Measurements from ENCODE around the gene LMF2.
"Not testable (repeated sequence)": the region's sequence is repeated elsewhere in the genome, so short reads cannot be mapped to it uniquely, and the experiment has no call there.

The LMF2 gene

GRCh38 chr22:50522806-50523438 lies 15.4 kb upstream of the LMF2 start:
- DNase-seq = no peak

DNA sequence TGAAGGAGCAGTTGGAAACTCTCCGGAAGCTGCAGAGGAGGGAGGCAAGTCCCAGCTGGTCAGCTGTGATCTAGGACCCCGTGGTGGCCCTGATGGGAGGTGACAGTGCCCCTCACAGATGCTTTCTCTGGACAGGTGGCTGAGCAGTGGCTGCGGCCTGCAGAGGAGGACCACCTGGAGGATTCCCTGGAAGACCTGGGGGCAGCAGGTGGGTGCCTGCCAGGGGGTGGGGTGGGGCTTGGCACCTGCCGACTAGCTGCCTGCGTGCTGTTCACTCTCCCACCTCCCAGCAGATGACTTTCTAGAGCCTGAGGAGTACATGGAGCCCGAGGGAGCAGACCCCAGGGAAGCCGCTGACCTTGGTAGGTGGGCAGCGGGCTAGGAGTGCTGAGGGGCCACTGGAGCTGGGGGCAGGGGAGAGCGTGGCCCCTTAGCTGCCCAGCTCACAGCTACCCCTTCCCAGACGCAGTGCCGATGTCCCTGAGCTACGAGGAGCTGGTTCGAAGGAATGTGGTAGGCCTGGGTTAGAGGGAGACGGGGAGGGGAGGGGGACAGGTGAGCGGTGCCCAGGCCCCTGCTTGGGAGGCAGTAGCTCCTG lies 14.8 kb upstream of the LMF2 start:
- DNase-seq = no peak

- no peak for DNase-seq
Measured at GRCh38 chr22:50521710-50522109, 14.2 kb upstream of the LMF2 start.

DNA sequence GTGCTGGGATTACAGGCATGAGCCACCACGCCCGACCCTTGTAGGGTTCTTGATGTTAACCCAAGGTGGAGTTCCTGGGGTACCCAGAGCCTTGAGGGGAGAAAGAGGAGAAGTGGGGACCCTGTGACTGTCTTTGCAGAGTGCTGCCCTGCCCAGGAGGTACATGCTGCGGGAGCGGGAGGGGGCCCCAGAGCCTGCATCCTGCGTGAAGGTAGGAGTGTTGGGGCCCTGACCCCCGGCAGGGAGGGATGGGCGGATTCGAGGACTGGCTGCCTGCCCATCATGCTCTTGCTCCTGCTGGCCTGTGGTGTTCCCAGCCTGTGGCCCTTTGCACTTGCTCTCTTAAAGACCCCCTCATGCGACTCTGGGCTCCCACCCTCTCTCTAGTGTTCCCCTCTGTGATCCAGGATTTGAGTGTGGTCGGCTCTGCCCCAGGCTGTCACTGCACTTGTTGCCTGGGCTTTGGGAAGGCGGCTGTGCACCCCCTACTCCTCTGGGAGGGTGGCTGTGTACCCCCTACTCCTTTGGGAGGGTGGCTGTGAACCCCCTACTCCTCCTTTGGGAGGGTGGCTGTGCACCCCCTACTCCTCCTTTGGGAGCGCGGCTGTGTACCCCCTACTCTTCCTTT lies 13.4 kb upstream of the LMF2 start:
- no peak for DNase-seq

DNA sequence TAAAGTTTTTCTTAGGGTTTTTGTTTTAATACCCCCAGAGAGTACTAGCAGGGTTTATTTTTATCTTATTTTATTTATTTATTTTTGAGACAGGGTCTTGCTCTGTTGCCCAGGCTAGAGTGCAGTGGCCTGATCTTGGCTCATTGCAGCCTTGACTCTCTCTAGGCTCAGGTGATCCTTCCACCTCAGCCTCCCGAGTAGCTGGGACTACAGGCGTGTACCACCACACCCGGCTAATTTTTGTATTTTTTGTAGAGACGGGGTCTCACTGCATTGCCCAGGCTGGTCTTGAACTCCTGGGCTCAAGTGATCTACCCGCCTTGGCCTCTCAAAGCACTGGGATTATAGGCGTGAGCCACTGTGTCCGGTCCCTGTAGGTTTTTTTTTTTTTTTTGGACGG lies 12.7 kb upstream of the LMF2 start:
- DNase-seq = not testable (repeated sequence)

GRCh38 chr22:50519151-50519550 lies 11.6 kb upstream of the LMF2 start:
- no peak for DNase-seq

DNA sequence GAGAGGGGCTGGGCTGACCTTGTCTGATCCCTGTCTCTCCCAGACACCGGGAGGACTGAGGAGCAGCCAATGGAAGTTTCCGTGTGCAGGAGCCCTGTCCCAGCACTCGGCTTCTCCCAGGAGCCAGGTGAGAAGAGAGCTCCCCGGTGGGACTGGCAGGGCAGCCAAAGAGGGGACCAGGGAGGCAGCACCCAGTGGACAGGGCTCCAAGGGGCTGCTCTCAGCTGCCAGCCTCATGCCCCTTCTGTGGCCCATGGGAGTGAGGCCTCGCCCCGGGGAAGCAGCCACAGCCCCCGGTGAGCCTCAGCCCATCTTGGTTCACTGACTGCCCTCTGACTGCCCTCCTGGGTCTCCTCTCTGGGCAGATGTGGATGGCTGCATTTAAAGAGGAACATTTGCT lies 11.1 kb upstream of the LMF2 start:
- no peak for DNase-seq

GRCh38 chr22:50517495-50518260 lies 10.2 kb upstream of the LMF2 start:
- no peak for DNase-seq

DNA sequence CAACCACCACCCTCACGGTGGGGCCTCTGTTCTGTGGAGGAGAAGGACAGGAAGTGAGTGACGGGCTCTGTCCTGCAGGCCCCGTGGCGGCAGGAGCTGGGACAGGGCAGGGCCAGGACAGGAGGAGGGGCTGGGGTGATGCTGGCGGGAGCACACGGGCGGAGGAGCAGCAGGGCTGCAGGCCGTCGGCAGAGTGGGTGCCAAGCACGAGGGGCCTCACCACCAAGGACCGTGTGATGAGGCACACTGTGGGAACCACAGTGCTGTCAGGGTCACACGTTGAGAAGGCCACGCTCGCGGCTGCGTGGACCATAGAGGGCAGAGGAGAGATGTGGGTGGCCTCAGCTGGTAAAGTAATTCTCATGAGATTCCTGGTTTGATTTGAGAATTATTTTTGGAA lies 9.4 kb upstream of the LMF2 start:
- no peak for DNase-seq

- DNase-seq = no peak
Measured at GRCh38 chr22:50516068-50516467, 8.6 kb upstream of the LMF2 start.

- no peak for DNase-seq
Measured at GRCh38 chr22:50513175-50513574, 5.7 kb upstream of the LMF2 start.

DNA sequence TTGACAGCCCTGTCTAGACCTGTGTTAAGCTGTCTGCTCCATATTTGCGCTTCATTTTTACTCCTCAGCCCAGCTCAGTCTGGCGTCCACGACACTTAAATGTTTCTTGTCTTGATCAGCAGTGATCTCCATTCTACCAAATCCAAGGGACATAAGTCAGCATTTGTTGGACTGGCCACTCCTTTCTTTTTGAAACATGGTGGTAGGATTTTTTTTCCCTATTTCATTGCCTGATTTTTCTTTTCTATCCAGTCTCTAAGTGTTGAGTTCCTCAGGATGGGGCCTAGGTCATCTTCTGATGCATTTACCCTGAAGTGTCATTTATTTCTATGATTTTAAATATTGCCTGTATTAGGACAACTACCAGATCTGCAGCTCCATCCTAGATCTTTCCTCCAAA lies 1.4 kb upstream of the LMF2 start:
- no peak for DNase-seq

DNA sequence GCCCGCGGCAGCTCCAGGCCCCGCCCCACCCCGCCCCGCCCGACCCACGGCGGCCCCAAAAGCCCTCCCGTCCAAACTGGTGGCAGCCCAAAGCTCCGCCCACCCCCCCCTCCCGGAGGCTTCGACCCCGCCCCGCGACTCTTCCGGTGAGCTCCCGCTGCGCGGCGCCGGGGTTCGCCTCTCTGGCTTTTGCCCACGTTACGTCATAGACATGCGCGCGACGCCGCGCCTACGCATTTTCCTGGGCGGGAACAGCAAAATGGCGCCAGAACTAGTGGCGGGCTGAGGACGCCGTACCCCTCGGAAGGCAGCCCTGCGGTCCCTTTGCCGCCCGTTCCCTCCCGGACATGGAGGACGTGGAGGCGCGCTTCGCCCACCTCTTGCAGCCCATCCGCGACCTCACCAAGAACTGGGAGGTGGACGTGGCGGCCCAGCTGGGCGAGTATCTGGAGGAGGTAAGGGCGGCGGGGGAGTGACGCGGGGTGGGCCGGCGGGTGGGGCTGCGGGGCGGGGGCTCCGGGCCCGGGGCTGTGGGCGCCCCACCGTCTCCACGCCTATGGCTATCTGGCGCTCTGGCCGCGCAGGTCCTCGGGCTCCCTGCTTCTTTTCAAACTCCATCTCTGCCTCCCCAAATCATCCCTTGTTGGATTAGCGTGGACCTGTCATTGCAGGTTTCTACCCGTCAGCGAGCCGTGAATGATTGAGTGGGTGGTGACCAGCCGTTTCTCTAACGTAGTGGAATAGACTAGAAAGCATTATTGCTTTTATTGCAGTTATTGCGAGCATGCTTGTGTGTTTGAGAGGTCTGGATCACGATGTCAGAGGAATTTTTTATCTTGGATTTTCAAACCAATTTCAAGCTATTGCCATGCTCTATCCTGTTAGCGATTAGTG lies 736 bp upstream of the LMF2 start, which contains the start of gene NCAPH2:
NCAPH2 (plus strand) TSS at position 234 of the 894 bp plus-strand sequence; CDS start at position 348, 114 bp downstream.
- peak; percentile 98 for DNase-seq

- no peak for DNase-seq
Measured at GRCh38 chr22:50506611-50507420, 686 bp downstream of the LMF2 start.

DNA sequence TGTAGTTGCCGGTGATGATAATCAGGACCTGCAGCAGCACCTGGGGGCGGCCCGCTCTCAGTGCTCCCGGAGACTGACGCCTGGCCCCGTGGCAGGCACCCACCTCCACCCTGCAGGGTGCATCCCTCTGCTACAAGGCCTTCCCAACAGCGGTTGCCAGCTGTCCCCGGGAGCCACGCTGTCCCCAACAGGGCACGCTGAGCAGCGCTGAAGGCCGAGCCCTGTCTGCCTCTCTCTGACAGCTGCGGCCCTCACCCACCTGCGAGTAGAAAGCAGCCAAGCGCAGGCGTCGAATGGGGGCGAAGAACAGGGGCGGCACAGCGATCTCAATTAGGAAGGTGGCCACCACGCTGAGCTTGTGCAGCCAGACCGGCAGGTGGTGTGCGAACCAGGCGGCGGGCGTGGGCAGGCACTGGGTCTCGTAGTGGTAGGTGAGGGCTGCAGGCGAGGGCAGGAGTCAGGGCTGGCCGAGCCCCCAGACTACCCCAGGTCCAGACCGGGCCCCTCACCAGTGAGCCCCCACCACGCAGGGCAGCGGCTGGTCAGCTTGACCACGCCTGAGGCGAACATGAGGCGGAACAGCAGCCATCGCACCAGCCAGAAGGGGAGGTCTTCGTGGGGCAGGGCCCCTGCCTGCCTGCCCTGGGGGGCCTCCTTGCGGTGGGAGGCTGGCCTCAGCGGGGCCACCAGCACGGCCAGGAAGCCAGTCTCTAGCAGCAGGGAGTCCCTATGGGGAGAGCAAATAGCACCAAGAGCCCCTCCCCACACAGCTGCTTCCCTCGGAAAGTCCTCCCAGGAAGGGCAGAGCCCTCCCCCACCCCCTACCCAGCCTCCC lies 1.5 kb downstream of the LMF2 start:
- DNase-seq = no peak

GRCh38 chr22:50505276-50505775 lies 2.2 kb downstream of the LMF2 start:
- no peak for DNase-seq

GRCh38 chr22:50504369-50505211 lies 2.9 kb downstream of the LMF2 start:
- no peak for DNase-seq

GRCh38 chr22:50503475-50504145 lies 3.9 kb downstream of the LMF2 start:
- DNase-seq = no peak
